Kidney tubule cell (primary cell): ENCODE data around the gene SPSB1.

Experiments used
- DNase-seq: peaks from one replicate; pipeline ENCODE4 v3.0.0-alpha.2; 2018; ENCODE audit warnings: low spot score

Gene SPSB1

DNA sequence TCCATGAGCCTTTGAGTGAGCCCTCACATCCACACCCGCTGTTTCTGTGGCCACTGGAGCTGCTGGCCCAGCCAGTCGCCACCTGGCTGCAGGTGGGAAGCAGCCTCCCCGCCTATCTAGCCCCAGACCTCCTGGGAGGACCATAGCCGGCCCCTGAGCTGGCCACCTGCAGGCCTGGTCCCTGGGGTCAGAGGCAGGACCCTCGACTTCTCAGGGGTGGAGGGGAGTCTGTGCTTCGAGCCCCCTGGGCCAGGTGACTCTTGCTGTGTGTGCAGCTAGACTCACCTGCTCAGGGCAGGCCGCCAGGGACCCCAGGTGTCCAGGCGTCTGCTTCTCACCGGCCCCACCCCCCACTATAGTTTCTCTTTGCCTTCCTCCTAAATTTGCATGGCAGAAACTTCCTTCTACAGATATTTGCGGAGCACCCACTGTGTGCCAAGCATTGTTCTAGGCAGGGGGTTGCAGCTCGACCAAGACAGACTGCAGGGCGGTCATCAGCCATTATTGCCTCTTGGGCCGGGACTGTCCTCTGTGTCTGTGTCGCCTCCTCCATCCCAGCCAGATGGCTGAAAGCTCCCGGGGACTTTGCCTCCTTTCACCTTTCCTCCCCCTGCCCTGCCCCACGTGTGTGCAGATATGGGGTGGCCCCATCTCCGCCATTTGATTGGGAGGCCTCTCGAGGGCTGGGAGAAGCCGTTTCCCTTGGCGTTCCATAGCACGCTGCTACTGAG is 27.3 kb downstream of the SPSB1 start:
- DNase-seq: no peak

DNA sequence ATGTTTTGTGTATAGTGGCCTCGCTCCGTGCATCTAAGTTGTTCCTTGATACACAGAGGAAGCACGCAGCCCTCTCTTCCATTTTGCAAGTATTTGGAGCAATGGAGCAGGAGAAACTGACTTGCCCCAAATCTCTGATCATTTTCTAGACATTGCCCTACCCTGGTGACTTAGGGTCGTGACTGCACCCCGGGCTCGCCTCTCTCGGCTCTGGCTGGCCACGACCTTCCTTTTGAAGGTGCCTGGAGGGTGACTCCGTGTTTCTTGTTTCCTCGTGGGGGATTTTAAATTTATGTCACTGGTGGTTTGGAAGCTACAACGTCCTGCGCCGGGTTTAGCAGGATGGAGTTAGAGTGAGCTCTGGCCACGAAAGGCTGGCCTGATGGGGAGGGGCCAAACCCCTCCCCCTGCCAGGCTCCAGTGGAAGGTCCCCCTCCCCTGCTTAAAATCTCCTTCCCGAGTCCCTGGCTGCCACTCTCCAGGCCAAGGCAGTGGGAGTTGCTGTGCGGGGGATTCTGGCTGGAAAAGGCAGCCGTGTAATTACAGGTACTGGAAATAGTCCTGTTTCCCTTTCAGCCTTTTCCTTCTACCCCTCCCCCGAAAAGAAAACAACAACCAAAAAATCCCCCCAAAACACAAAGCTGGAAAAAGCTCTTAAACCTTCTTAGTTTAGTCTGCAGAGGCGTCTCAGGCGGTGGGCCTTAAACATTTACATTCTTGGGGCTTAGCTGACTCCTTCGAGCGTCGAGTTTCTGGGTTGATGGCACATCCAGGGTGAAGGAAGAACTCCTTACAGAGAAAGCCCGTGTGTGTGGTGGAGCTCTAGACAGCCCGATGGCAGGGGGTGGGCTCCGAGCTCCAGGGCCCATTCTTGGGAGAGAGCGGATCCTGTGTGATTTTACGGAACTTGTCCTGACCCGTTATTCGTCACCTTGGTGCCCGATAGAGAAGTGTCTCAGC is 28.1 kb downstream of the SPSB1 start:
- DNase-seq: no peak

DNA sequence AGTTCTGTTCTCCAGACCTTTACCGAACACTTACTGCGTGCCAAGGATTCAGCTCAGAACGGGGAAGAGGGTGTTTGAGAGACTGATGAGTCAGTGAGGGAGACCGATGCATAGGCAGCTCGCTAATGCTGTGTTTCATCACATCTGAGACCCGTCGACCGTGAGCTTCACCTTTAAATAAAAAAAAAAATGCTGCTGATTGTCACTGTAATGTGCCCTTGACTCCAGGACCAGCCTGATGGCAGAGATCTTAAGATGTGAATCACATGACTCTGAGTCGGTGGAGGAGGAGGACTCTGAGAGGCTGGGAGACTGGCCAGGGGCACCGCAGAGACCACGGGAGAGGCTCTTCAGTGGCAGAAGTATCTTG is 28.8 kb downstream of the SPSB1 start:
- peak; percentile 38 for DNase-seq

DNA sequence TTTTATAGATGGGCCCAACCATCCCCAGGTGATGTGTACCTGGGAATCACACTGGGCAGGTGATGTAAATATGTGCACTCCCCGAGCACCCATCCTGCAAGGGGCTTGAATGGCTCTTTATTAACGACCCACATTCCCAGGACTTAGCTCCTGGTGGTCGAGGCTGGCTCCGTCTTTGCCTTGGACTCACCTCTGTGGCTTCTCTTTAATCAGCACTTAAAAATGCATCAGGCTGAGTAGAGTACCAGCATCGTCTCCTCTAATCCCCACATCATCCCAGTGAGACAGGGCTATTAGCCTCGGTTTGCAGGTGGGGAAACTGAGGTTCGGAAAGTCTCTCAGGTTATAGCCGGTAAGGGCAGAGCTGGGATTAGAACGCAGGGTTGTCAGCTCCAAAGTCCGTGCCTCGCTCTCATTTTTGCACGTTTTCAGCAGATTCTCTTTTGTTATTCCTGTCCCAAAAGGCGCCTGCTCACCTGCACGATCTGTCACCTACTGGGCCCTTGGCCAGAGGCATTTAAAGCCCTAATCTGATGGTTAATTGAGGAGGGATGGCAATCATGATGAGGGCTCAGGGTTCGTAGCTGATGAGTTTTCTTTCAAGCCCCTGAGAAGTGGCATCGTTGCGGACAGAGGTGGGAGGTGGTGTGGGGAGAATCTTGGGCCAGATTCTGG is 29.4 kb downstream of the SPSB1 start:
- no peak for DNase-seq

DNA sequence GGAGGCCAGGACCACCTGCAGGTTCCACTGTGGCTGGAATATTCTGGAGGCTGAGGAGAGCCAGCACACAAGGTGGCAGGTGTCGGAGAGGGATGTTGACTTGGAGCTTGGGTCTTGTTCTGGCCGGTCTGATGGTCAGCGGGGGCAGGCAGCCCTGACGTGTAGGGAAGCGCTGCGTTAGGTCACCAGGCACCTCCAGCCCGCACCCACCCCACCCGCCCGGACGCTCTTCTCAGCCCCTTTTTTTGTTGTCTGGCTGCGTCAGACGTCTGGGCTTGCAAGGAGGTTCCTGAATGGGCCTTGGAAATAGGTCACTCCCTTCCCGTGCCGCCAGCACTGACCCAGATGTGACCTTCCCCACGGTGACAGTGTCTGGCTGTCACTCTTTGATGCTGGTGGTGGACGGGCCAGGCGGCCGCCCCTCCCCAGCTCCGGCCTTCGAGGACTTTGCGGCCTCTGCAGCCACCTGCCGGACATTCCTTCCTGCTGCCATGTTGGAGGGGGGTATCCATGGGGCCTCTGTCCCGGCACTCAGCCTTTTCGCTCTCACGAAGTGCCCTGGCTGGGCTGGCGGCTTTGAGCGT is 30.1 kb downstream of the SPSB1 start:
- no peak for DNase-seq

DNA sequence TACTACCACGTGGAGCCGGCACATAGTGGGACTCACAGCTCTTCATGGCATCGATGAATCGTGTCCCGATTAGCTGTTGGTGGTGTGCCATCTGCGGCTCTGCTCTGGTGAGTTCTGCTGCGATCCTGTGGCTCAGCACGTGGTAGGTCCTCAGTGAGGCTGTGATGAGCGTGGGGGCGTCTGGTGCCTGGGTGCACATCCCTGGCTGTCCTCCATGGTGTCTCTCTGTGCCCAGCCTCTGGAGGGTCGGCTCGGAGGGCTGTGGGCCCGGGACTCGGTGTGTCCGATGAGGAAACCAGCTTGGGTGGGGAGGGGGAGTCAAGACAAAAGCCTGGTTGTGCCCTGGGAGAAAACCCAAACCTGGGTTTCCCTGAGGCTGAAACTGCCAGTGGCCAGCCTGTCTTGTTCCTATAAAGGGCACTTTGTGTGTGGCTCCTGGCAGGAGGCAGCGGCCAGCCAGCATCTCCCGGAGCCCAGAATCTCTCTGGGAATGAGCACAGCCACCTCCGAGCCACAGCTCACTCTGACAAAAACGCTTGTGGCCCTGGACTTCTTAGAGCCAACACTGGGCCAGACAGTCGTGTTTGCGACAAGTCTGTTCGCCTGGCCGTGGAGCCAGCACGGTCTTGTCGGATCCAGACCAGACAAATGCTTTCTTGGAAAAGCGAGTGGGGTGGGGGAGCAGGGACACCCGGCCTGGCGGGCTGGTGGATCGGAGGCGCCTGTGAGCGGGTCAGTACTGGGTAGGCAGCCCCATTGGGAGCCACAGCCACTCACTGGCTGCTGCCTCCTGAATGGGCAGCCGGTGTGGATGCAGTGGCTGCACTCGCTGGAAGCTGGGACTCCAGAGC is 31.8 kb downstream of the SPSB1 start:
- no peak for DNase-seq

DNA sequence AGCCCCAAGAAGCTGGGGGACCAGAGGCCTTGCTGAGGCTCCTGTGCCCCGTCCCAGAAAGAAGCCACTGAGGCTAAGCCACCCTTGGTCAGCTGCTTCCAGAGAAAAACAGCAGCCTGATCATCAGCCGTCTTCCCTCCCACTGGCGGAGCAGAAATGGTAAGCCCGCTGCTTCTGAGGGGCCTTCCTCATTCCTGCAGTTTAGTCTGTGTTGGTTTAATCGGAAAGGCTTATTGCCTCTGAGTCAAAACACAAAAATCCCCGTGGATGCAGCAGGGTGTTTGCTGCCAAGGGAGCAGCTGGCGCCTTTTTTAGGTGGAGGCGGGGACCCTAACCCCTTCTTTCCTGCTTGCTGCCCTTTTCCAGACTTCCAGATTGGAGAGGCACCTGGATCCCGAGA is 33.9 kb downstream of the SPSB1 start:
- DNase-seq: peak; percentile 43

DNA sequence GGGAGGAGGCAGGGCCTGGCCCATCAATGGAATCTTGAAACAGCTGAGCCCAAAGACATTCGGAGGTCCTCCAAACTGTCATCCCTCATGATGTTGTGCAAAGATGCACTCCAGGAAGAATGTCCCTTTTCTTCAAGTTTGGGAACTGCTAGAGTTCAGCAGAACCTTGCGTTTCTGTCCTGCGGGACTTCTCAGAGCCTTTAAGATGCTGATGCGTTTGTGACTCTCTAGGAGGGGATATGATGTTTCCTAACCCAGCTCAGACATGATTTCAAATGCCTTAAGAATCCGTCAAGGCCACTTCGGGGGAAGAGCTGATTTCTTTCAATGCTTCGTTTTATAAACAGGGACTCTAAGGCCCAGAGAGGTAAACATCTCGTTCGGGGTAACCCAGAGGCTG is 35.5 kb downstream of the SPSB1 start:
- no peak for DNase-seq

DNA sequence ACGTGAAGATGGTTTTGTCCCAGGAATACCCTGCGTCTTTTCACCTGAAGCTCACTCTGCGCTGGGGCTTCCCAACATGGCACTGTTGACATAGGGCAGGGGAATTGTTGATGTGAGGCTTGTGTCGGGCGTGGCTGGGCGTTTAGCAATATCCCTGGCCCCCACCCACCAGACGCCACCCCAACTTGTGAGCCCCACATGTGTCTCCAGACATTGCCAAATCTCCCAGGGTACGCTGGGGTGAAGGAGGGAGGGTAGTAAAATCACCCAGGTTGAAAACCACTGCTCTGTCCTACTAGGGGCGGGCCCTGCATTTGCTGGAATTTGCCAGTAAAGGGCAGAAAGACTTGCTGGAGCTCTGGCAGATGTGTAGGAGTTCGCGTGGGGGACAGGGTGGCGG is 36.0 kb downstream of the SPSB1 start:
- no peak for DNase-seq

DNA sequence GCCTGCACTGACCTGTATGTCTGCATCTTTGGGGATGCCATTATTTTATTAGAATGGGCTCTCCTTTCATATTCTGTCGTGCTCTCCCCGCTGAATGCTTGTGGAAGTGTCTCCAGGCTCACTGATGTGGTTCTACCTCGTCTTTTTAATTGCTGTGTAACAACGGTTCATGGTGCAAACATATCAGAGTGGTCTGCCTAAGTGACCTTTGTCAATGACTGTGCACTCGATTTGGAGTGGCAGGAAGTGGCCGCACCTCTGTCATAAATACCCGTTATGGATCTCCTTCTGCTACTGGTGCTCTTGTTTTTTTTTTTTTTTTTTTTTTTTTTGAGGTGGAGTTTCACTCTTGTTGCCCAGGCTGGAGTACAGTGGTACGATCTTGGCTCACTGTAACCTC is 38.3 kb downstream of the SPSB1 start:
- DNase-seq: no peak

DNA sequence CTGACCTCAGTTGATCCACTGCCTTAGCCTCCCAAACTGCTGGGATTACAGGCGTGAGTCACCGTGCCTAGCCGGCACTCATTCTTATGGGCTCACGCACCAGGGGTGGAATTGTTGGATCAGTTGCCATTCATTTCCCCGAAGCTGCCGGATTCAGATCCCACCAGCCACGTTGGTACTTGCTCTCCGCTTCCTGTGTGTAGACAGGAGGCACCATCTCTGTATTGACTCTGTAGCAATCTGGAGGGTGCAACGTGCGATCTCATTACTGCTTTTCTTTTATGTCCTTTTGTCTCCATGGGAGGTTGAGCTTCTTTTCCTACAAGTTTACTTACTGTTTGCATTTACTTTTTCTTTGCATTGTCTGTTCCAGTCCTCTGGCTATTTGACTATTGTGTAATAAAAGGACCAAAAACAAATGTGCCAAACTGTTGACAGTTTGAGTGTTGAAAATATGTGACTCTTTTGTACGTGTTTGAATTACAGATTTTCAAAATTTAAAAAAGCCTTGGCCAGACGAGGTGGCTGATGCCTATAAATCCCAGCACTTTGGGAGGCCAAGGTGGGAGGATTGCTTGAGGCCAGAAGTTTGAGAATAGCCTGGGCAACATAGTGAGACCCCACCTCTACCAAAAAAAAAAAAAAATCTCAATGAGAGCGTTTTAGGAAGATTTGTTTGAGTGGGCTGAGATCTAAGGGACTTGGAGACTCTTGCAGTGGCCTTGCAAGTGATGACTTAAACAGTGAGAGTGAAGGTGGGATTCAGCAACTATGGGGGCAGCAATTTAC is 39.1 kb downstream of the SPSB1 start:
- no peak for DNase-seq

DNA sequence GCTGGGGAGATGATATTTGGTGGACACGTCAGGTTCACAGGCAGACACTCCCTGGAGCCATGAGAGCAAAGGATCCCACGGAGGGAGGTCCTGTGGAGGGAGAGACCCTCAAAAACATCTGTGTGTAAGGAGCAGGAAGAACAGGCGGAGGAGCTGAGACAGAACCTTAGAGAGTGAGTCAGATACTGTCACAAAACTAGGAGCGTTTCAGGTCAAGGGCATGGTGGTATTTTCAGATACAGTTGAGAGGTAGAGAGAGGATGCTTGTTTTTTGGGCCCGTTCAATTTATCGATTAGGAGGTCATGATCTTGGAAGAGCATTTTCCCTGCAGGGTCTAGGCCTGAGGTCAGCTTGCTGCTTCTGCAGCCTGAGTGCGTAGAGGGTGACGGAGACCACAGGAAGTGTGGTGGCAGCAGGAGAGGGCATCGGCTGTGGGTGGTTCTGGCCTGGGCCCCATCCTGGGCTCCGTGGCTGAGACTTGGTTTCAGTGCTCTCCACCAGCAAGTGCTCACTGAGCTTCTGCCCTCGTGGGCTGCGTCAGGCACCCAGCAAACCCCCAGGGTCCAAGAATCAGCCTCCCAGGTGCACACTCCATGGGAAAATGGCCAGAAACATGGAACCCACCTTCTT is 39.9 kb downstream of the SPSB1 start:
- DNase-seq: no peak

DNA sequence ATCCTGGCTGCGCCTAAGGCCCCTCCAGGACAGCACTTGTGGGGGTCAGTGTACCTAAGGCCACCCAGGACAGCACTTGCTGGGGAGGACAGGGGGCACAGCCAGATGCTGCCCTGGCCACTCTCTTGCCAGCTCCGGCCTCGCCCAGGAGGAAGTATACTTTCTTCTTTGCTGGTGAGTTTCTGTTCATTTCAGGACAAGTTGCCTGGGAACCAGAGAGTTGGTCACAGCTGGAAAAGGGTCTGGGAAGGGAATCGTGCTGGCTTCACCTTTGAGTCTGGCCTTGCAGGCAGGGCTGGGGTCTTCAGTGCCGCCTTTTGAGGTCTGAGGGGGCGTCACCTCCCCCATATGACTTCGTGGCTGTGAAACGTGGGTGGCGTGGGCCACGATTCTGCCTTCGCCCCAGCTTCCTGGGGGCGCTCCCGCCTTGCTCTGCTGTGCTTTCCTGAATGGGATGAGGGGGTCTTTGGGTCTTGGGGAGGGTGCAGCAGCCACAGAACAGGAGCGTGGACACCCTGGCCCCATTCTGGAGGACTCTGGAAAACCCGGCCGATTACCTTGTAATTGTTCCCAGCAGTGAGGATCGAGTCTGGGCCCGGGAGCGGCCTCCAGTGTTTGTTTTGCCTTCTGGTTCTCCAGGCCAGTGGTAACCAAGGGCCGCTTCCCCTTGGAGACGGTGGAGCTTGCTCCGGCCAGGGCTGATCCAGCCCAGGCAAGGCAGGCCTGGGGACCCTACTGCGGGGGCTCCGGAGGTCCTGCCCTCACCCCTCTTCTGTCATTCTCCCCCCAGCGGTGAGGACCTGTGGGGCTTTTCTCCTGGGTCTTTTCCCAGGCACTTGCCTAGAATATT is 45.9 kb downstream of the SPSB1 start:
- no peak for DNase-seq

DNA sequence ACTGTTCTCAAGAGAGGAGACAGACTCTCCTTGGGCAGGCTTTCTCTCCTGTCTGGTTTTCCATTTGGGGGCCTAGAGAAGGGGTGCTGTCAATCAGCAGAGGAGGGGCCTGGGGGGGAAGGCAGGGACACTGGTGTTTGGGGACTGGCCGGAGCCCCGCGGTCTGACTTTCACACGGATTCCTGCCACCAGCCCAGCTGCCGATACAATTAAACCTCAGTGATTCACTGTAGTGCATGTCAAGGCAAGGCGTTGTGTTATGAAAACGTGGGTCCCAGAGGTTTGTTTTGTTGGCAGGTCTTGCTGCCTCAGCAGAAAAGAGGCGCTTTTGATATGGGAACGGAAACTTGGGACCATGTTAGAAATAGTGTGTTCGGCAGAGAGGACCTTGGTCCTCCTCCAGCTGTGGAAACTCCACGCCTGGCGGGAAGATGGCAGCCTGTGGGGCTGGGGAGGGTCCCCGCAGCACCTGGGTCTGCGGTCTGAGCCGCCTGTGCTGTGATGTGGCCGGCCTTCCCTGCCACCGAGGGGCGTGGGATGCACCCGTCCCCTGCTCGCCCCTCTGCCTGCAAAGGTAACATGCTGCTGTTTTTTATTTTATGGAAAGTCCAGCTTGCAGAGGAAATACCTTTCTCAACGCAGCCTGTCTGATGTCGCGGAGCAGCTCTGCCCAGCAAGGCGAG is 47.6 kb downstream of the SPSB1 start:
- DNase-seq: no peak

DNA sequence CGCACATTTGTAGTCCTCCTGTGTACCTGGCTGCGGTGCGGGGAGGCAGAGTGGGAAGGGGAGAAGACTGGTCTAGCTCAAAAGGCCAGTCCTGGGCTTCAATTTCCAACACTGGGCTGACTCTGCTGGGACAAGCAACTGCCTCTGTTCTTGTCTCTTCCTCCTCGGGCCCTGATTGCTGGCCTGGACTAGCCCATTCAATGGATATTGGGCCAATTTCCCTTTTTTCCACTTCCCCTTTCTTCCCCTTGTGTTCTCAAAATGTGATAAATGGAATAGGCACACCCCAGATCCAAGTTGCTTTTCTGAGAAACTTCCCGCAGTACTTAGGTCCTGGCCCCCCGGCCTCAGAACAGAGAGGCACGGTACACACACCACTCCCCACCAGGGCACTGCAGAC is 48.2 kb downstream of the SPSB1 start:
- no peak for DNase-seq

DNA sequence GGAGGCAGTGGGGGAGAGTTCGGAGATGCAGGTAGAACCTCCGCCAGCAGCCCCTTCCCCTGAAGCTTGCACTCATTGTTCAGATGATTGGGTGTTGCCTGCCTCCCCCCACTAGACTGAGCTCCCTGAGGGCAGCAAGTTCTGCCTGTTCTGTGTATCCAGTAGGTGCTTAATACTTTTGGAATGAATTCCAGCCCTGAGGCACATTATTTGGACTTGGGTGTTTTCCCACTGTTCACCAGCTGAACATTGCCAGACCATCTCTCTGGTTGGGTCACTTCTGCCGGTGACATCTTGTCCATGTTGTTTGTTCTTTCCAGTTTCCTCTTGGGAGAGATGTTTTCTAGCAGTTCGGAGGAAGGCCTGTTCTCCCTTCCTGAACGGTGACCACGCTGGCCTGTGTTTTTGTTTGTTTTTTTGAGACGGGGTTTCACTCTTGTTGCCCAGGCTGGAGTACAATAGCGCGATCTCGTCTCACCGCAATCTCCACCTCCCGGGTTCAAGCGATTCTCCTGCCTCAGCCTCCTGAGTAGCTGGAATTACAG is 48.7 kb downstream of the SPSB1 start:
- DNase-seq: no peak

DNA sequence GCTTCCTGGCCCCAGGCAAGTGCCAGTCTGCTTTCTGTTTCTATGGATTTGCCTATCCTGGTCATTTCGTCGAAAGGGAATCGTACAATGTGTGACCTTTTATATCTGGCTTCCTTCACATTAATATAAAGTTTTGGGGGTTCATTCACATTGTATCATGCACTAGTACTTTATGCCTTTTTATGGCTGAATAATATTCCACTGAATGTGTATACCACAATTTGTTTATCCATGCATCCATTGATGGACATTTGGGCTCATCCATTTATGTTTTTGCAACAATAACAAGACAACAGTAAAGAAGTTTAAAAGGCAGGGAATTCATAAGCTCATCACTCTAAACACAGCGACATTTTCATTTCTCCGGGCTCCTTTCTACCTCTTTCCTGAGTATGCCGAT is 50.6 kb downstream of the SPSB1 start:
- DNase-seq: no peak

DNA sequence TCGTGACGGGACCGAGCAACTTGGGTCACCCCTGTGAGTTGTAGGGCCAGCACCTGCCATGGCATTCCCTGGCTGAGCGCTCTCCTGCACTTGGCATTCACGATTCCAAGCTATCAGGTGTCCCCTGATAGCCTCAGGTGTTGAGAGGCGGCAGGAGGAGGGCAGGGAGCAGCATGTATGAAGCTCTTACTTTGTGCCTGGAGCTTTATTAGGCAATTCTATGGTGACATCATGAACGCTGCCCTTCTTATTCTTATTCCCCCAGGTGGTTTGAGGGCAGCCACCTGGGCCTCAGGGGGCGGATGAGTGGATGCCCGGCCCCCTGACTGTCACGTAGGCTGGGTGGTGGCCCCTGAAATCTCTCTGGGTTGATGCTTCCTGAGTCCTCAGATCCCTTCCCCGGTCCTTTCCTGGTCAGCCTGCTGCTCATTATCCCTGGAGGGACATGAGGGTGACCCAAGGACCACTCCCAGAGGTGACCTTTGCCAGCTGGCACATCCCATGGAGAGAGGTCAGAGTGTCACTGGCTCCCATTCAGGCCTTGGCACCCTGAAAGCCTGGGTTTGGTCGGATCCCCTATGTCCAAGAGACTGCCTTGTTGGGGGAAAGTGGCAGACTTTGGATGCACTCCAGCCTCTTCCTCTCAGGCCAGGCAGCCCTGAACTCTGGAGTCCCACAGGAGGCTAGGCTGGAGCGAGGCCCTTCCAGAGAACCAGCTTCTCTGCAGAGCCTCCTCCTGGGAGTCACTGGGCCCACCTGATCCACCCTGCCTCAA is 51.9 kb downstream of the SPSB1 start:
- DNase-seq: no peak
